Ovary (tissue), 9 donors: ENCODE results near the gene HMGB1. TPM values are rescaled to one million over a fixed set of nuclear protein-coding genes. Genes with fewer than 3 reads are reported as not detected.

Source experiments
- DNase-seq, 5 donors: peaks; one replicate each; pipeline ENCODE4 v3.0.0-alpha.2; 2019 to 2020
- H3K27ac ChIP-seq, 2 donors: fragments of 200-600 bp; one replicate each; pipeline versions ENCODE4 v1.5.1 to v1.8.0; 2019 to 2022
- H3K27me3 ChIP-seq: fragments of 200-600 bp; one replicate; pipeline ENCODE4 v1.8.0; 2022
- H3K36me3 ChIP-seq: fragments of 200-600 bp; sonication (generic); one replicate; pipeline ENCODE4 v1.5.1; 2019
- H3K4me1 ChIP-seq: one replicate; pipeline ENCODE4 v1.8.1; 2013; ENCODE audit warnings: mild to moderate bottlenecking, moderate library complexity; ENCODE audit not compliant: insufficient read depth
- H3K4me3 ChIP-seq: fragments of 200-600 bp; sonication (generic); one replicate; pipeline ENCODE4 v1.5.1; 2017
- H3K9me3 ChIP-seq, 2 donors: fragments of 200-600 bp in 1 of 2; sonication (generic) in 1 of 2; one replicate each; pipeline versions ENCODE4 v1.5.1 to v1.8.1; 2013 to 2019; ENCODE audit warnings: mild to moderate bottlenecking in 1 of 2, moderate library complexity in 1 of 2
- EP300 ChIP-seq: sonication (generic); formaldehyde crosslinking; IDR thresholded peaks from one replicate; pipeline ENCODE4 v1.6.1; 2017; ENCODE audit warnings: antibody characterized with exemption
- POLR2A ChIP-seq: fragments of 450-650 bp; IDR thresholded peaks from one replicate; pipeline ENCODE4 v1.6.1; 2017; ENCODE audit warnings: antibody characterized with exemption, mild to moderate bottlenecking, moderate library complexity
- WGBS, 3 donors: extraction: QIAGEN DNeasy Blood & Tissue Kit in 1 of 3; methylation state at CpG; one replicate each; pipeline versions ENCODE4 v1.1.5 to v1.1.7; 2013 to 2017; 5-methylcytosine and 5-hydroxymethylcytosine counted together
- intact Hi-C, 4 donors: fragments of 100-400 bp; cut with DNase I; formaldehyde crosslinking; loops; one replicate each; pipeline versions ENCODE4 v1.11.0 to v1.15.1; 2022 to 2023
- polyA plus RNA-seq, 2 donors: library from polyadenylated mRNA; stranded (reverse); fragments of 200-250 nt in 1 of 2; fragments of 350-450 nt in 1 of 2; fragmentation: Illumina TruSeq in 1 of 2; extraction: RNeasy Lipid Tissue Mini Kit (QIAGEN cat#74804) in 1 of 2; gene quantifications; one replicate each; pipeline ENCODE4 v1.2.3, GENCODE V29; 2013 to 2014
- total RNA-seq, 7 donors: library from RNA; depleted of rRNA in 2 of 7; stranded (reverse); fragments of >200 nt in 2 of 7; fragmentation: NEBNext Ultra II Directional in 3 of 7; extraction: Animal tissue kit (Norgen Biotek cat#: 25700) in 3 of 7; gene quantifications; one replicate each; pipeline versions ENCODE4 v1.1.0 to v1.2.4, GENCODE V29; 2016 to 2023
- TF ChIP-seq, protein P1 (sequence below), 3 donors: fragments of 450-650 bp in 2 of 3; fragments of 200-600 bp in 1 of 3; IDR thresholded peaks; one replicate each; pipeline versions ENCODE4 v1.5.1 to v1.8.0; 2016 to 2022; ENCODE audit warnings: antibody characterized with exemption in 3 of 3, mild to moderate bottlenecking in 1 of 3
- donor health status: DM: no; HTN: no; CAD: no; lungs with moderate emphysema.
- donor health status: DM: no; HTN: no; CAD: no.
- donor health status: Bipolar disorder and iron deficiency.
- donor health status: DM: yes; HTN: yes; CAD: no.
- donor health status: DM: no; HTN: no; CAD: no.
- donor health status: DM: yes; HTN: yes; CAD: no.

HMGB1 gene
- total and polyA plus RNA-seq, 9 donors = 163 to 323 (median 248) TPM

DNA sequence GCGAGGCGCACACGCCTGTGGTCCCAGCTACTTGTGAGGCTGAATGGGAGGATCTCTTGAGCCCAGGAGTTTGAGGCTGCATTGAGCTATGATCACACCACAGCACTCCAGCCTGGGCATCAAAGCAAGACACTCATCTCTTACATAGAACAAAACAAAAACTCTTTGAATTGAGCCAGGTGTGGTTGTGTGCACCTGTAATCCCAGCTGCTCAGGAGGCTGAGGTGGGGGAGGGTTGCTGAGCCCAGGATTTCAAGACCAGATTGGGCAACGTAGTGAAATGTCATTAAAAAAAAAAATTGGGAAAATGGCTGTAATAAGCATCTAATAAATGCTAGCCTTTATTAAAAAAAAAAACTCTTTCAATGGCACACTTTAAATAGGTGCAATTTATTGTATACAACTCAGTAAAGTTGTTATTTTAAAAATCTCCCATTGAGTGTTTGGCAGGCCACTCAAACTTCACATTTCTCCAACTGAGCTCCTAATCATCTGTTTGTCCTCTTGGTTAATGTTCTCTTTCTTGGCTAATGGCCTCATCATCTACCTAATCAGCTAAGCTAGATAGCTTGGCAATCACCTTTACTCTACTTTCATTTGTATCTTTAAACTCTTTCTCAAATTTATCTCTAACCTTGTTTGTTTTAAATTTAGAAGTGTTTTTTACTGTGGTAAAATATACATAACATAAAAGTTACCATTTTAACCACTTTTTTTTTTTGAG lies 28.1 kb upstream of the HMGB1 start:
- no peaks in the 10 kb centered on the region for H3K36me3 ChIP-seq
- H3K4me1 ChIP-seq = no peaks in the 10 kb centered on the region
- no peak for TF ChIP-seq EP300
- TF ChIP-seq, protein P1, sequence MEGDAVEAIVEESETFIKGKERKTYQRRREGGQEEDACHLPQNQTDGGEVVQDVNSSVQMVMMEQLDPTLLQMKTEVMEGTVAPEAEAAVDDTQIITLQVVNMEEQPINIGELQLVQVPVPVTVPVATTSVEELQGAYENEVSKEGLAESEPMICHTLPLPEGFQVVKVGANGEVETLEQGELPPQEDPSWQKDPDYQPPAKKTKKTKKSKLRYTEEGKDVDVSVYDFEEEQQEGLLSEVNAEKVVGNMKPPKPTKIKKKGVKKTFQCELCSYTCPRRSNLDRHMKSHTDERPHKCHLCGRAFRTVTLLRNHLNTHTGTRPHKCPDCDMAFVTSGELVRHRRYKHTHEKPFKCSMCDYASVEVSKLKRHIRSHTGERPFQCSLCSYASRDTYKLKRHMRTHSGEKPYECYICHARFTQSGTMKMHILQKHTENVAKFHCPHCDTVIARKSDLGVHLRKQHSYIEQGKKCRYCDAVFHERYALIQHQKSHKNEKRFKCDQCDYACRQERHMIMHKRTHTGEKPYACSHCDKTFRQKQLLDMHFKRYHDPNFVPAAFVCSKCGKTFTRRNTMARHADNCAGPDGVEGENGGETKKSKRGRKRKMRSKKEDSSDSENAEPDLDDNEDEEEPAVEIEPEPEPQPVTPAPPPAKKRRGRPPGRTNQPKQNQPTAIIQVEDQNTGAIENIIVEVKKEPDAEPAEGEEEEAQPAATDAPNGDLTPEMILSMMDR (IDR thresholded peaks at IDR 0.05) = no peak
- no peak for TF ChIP-seq POLR2A
- no peak for DNase-seq
- no peak overlapping the region for H3K4me3 ChIP-seq
- intact Hi-C loops = no loop called here
- 91% methylated on average over 4 of the region's 4 CpGs for WGBS, 3 donors
- H3K27me3 ChIP-seq = no peaks in the 10 kb centered on the region
- H3K9me3 ChIP-seq = no peaks in the 10 kb centered on the region
- H3K27ac ChIP-seq = no peak overlapping the region

DNA sequence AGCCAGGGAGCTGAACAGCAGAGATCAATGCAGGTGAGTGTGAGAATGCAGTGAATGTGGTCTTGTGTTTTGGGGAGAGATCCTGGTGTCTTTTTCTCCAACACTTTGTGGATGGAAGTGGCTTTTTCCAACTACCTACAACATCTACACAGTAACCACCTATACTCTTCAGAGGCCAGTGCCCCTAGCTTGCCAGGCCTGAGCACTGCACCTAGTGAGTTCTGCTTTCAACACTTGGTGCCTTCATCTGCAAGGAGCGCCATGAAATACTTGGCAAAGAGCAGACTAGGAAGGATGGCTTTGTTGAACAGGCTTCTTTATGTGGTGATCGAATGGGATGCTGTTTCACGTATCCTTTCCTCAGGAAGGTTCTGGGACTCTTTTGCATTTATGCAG lies 21.3 kb upstream of the HMGB1 start:
- Histone ChIP-seq H3K4me3 (no peak overlapping the region), H3K4me1 (no peaks in the 10 kb centered on the region), H3K27me3 (no peaks in the 10 kb centered on the region), H3K9me3 (no peaks in the 10 kb centered on the region), H3K36me3 (no peaks in the 10 kb centered on the region), H3K27ac (no peak overlapping the region)
- TF ChIP-seq POLR2A (no peak), EP300 (no peak)
- 94 to 98% (median 95%) methylated on average over 3 of the region's 3 CpGs for WGBS, 3 donors
- intact Hi-C loops = no loop called here
- no peak for DNase-seq

DNA sequence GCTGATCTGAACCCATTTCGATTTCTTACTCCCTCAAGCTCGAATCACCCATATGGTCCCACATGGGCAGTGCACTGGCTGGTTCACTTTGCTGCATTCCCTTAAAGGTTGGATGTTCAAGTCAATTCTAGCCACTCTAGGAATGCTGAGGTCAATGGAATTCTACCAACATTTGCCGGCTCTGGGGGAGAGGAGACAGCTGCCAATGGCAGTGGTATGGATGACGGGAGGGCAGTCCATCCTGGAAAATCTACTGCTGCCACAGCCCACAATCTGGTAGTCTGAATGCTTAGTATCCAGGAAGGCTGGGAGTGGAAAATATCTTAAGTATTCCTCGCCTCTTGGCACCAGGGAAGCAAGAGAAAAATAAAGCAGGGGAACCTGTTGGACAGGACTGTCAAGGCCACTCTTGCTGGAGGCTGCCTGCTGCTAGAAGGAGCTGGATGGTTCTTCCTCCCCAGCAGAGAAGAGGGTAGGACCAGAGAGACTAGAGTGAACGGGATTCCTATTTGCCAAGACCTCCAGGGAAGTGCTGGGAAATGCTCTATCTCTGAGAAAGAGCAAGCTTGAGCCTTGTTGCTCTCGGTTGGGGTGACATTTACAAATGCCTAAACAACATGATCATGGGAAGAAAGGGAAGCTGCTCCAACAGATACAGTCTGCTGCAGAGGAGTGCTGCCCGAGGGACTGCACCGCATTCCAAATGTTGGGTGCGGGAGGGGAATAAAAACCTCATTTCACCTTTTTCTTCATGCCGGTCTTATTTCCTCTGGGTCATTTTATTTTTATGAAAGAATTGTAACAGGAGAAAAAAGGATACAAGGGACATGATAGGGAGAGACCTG lies 20.7 kb upstream of the HMGB1 start:
- H3K9me3 ChIP-seq = no peaks in the 10 kb centered on the region
- no peaks in the 10 kb centered on the region for H3K4me1 ChIP-seq
- no peak overlapping the region for H3K27ac ChIP-seq
- no peaks in the 10 kb centered on the region for H3K27me3 ChIP-seq
- intact Hi-C loops = no loop called here
- DNase-seq = no peak
- TF ChIP-seq EP300 = no peak
- TF ChIP-seq, protein P1 (IDR thresholded peaks at IDR 0.05) = no peak
- TF ChIP-seq POLR2A = no peak
- WGBS, 3 donors = 56 to 65% (median 61%) methylated on average over 11 of the region's 11 CpGs
- H3K36me3 ChIP-seq = no peaks in the 10 kb centered on the region
- H3K4me3 ChIP-seq = no peak overlapping the region

DNA sequence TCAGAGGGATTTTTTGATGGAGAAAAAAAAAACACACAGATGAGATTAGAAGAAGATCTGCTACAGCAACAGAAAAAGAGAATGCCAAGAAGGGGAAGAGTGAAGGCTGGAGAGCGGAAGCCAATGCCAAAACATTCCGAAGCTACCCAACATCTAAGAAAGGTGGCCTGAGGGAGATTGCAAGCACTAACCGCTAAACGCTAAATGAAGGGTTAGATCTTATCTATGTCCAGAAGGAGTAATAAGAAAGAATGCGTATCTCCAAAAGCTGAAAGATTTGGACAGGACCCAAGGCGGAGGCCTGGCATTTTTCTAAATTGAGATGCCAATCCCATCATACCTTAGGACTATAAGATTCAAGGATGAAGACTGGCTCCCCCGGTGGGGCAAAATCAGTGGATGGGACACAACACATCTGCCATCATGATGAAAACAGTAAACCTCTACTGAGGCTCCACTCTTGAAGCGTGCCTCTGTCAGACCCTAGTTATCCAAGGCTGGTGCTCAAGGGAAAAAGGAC lies 15.6 kb upstream of the HMGB1 start:
- H3K27me3 ChIP-seq = no peaks in the 10 kb centered on the region
- H3K4me1 ChIP-seq = no peaks in the 10 kb centered on the region
- WGBS, 3 donors = 93 to 94% (median 93%) methylated on average over 8 of the region's 8 CpGs
- TF ChIP-seq EP300 = no peak
- TF ChIP-seq, protein P1 (IDR thresholded peaks at IDR 0.05) = no peak
- no peak for TF ChIP-seq POLR2A
- H3K36me3 ChIP-seq = no peaks in the 10 kb centered on the region
- H3K9me3 ChIP-seq = no peaks in the 10 kb centered on the region
- H3K27ac ChIP-seq = no peak overlapping the region
- H3K4me3 ChIP-seq = no peak overlapping the region
- no peak for DNase-seq
- intact Hi-C loops = no loop called here
